ENCODE data around the gene ATG10. TPM values are rescaled to one million over a fixed set of nuclear protein-coding genes. Genes with fewer than 3 reads are reported as not detected.

ATG10 gene
- polyA plus RNA-seq, 5 donors, result 10.3 to 15.3 (median 11.6) TPM

Other genes with a start within 250 kb of the ATG10 start
- gene SSBP2, start 220.9 kb upstream of the ATG10 start, polyA plus RNA-seq (ENCODE audit: insufficient read depth in 1 of 5, insufficient read length in 5 of 5, low replicate concordance in 1 of 5), result 100 to 1,000 TPM in 1 of 5 donors, 10 to 100 TPM in 4; 57.8 to 107 (median 96.2) TPM